HL-60 (cell line): Measurements from ENCODE around the gene UBE2L6.

Experiments
- CTCF ChIP-seq: IDR thresholded peaks from one replicate; pipeline ENCODE4 v1.5.1; 2011; ENCODE audit warnings: low read length, control low read depth, inconsistent platforms; ENCODE audit not compliant: insufficient read depth
- GABPA ChIP-seq: IDR thresholded peaks from 2 replicates; pipeline ENCODE4 v1.6.1; 2012; ENCODE audit warnings: low read depth
- POLR2AphosphoS5 ChIP-seq: IDR thresholded peaks from 2 replicates; pipeline ENCODE4 v1.6.1; 2012; ENCODE audit warnings: low read depth
- REST ChIP-seq: IDR thresholded peaks from 2 replicates; pipeline ENCODE4 v1.6.1; 2012; ENCODE audit warnings: low read depth; ENCODE audit not compliant: insufficient replicate concordance
- SPI1 ChIP-seq: IDR thresholded peaks from 2 replicates; pipeline ENCODE4 v1.6.1; 2012; ENCODE audit warnings: low read depth, mild to moderate bottlenecking, borderline replicate concordance

GRCh38 chr11:57529012-57529411, 38.5 kb downstream of the UBE2L6 start:
- TF ChIP-seq CTCF (no peak), POLR2AphosphoS5 (no peak), GABPA (no peak), SPI1 (no peak), REST (no peak)
